Activated CD4-positive, alpha-beta T cell treated with anti-CD3 and anti-CD28 coated beads for 48 hours (primary cell): ENCODE results near the gene PBRM1.

Experiments
- DNase-seq: peaks from one replicate; pipeline ENCODE4 v3.0.0-alpha.2; 2020

Gene PBRM1

GRCh38 chr3:52524752-52525679 is 160.7 kb downstream of the PBRM1 start:
- no peak for DNase-seq

GRCh38 chr3:52524258-52524751 is 161.4 kb downstream of the PBRM1 start:
- DNase-seq, result no peak

DNA sequence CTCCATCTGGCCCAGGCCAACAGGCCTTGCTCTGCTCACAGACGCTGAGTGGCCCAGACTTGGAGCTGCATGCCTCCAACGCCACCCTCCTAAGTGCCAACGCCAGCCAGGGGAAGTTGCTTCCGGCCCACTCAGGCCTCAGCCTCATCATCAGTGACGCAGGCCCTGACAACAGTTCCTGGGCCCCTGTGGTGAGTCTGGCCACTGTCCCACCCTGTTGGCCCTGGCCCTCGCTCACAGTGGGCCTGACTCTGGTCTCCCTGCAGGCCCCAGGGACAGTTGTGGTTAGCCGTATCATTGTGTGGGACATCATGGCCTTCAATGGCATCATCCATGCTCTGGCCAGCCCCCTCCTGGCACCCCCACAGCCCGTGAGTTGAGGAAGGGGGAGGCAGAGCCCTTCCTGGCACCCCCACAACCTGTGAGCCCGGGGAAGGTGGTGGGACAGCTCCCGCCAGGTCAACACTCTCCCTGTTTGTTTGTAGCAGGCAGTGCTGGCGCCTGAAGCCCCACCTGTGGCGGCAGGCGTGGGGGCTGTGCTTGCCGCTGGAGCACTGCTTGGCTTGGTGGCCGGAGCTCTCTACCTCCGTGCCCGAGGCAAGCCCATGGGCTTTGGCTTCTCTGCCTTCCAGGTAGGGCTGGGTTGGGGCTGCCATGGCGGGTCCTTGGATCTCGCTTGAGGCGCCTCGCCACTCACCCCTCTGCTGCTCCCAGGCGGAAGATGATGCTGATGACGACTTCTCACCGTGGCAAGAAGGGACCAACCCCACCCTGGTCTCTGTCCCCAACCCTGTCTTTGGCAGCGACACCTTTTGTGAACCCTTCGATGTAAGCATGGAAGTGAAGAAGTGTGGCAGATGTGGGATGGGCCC is 162.1 kb downstream of the PBRM1 start:
- no peak for DNase-seq

DNA sequence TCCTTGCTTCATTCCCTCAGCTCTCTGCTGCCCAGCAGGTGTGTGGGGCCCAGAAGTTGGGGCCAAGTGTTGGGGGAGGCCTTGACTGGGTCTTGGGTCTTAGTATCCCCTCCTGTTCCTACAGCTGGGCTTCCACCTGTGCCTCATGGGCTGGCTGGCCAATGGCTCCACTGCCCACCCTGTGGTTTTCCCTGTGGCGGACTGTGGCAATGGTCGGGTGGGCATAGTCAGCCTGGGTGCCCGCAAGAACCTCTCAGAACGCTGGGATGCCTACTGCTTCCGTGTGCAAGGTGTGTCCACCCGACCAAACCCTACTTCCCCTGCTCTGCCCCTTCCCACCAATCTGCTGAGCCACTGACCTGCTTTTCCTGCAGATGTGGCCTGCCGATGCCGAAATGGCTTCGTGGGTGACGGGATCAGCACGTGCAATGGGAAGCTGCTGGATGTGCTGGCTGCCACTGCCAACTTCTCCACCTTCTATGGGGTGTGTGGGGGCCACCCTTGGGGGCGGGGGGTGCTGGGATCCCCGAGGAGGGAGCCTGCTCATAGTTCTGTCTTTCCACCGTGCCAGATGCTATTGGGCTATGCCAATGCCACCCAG is 163.0 kb downstream of the PBRM1 start:
- DNase-seq, result no peak

DNA sequence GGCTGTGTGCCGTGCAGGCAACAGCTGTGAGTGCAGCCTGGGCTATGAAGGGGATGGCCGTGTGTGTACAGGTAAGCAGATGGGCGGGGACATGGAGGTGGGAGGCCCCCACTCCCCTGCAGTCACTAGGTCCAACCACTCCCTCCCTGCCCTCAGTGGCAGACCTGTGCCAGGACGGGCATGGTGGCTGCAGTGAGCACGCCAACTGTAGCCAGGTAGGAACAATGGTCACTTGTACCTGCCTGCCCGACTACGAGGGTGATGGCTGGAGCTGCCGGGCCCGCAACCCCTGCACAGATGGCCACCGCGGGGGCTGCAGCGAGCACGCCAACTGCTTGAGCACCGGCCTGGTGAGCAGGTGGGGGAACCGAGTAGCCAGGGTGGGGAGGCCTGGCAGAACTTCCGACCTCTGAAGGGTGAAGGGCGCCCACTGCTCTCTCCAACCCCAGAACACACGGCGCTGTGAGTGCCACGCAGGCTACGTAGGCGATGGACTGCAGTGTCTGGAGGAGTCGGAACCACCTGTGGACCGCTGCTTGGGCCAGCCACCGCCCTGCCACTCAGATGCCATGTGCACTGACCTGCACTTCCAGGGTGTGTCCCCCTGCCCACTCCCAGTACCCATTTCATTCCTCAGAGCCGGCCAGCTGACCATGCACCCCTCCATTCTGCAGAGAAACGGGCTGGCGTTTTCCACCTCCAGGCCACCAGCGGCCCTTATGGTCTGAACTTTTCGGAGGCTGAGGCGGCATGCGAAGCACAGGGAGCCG is 163.6 kb downstream of the PBRM1 start:
- no peak for DNase-seq

DNA sequence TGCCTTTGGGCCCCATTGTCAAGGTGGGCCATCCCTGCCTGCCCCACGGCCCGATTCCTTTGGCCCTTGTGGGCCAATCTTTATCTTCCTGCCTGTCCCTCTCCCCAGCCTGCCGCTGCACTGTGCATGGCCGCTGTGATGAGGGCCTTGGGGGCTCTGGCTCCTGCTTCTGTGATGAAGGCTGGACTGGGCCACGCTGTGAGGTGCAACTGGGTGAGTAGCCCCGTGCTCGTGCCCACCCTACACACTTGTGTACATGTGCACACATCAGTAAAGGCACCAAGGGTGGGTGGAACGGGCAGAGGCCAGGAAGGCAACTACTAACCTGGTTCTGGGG is 164.3 kb downstream of the PBRM1 start:
- no peak for DNase-seq

DNA sequence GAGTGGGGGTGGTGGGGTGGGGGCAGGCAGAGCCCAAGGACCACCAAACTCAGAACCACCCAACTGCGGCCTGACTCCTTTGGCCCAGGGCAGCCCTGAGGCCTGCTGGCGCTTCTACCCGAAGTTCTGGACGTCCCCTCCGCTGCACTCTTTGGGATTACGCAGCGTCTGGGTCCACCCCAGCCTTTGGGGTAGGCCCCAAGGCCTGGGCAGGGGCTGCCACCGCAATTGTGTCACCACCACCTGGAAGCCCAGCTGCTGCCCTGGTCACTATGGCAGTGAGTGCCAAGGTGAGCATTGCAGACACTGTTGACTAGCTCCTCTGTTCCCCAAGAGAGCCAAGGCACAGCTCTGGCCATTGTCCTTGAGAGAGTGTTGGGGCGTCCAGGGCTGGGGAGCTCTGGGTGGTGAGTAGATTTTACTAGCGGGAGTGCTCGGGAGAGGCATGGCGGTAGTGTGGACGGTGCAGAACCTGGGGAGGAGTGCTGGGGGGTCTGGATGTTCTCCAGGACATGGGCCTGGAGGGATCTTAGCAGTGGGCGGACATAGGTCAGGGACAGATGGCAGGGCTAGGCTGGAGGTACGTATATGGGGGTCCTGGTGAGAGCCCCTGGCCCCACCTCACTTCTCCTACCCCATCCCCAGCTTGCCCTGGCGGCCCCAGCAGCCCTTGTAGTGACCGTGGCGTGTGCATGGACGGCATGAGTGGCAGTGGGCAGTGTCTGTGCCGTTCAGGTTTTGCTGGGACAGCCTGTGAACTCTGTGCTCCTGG is 164.8 kb downstream of the PBRM1 start:
- DNase-seq, result no peak

- no peak for DNase-seq
Observed at GRCh38 chr3:52520141-52520667, 165.5 kb downstream of the PBRM1 start.

DNA sequence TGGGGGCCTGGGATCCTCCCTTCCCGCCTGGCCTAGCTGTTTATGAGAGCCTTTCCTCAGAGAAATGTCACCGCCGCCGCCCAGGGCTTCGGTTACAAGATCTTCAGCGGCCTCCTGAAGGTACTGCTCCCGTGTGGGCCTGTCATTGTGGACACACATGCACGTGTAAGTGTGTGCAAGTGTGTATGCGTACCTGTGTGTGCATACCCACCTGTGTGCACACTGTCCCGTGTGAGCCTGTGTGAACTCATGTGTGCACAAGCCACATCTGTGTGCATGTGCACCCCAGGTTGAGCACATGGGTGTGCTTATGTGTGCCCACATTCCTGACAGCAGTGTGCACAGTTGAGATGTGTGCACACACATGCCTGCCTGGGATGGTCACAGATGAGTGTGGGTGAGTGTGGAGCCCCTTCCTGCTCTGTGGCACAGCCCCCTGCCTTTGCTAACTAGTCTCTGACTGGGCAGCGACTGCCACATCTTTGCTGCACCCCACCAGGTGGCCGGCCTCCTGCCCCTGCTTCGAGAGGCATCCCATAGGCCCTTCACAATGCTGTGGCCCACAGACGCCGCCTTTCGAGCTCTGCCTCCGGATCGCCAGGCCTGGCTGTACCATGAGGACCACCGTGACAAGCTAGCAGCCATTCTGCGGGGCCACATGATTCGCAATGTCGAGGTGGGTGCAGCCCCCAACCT is 166.1 kb downstream of the PBRM1 start:
- DNase-seq, result no peak

- peak; percentile 19 for DNase-seq
Observed at GRCh38 chr3:52518723-52519444, 166.8 kb downstream of the PBRM1 start.

- DNase-seq, result no peak
Observed at GRCh38 chr3:52517796-52518722, 167.7 kb downstream of the PBRM1 start.

DNA sequence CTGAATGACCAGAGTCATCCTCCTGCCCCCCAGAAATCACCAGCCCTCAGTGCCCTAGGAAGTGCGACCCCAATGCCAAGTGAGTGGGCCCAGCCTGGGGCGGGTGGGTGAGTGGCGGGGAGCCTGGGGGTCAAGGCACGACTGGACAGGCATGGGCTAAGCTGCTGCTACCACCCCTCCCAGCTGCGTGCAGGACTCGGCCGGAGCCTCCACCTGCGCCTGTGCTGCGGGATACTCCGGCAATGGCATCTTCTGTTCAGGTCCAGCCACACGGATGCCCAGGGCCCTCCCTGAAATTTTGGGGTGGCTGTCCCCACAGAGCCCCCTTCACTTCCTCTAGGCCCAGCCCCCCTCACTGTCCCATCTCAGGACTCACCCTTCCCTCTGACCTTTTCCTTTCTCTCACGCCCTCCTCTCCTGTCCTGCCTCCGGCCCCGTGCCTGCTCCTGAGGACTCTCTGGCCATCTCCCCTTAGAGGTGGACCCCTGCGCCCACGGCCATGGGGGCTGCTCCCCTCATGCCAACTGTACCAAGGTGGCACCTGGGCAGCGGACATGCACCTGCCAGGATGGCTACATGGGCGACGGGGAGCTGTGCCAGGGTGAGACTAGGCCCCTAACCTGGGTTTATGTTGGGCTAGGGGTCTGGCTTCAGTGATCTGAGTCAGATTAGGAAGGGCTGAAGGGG is 169.1 kb downstream of the PBRM1 start:
- DNase-seq, result no peak

DNA sequence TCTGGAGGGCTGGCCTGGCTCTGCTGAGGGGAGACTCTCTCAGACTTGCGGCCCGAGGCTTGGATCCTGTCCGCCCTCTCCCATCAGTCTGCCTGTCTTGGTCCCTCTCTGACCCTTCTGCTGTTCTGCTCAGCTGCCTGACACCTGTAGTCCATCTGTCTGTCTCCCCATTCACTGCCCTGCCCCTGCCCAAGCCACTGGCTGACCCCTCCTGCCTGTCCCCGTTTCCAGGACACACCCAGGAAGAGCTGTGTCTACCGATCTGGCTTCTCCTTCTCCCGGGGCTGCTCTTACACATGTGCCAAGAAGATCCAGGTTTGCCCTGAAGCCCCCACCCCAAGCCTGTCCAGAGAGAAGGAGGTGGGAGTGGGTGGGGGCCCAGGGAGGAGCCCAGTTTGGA is 170.5 kb downstream of the PBRM1 start:
- no peak for DNase-seq

GRCh38 chr3:52514576-52514975 is 171.1 kb downstream of the PBRM1 start:
- DNase-seq, result no peak

DNA sequence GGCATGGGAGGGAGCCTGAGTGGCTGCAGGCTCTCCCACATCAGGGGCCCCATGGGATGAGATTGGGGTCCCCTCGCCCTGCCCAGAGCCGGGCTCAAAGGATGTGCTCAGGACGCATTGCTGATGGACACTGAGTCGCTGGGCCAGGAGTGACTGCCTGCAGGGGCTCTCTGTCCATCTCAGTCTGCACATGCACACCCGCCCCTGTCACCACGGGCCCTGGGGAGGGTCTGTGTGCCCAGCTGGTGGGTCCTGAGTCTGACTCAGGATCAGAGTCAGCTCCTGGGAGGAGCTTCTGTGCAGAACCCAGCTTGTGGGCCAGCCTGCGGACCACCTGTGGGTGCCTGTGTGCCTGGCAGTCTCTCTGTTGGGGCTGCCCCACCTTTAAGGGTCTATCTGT is 172.4 kb downstream of the PBRM1 start:
- no peak for DNase-seq

GRCh38 chr3:52512727-52513126 is 173.0 kb downstream of the PBRM1 start:
- DNase-seq, result no peak

DNA sequence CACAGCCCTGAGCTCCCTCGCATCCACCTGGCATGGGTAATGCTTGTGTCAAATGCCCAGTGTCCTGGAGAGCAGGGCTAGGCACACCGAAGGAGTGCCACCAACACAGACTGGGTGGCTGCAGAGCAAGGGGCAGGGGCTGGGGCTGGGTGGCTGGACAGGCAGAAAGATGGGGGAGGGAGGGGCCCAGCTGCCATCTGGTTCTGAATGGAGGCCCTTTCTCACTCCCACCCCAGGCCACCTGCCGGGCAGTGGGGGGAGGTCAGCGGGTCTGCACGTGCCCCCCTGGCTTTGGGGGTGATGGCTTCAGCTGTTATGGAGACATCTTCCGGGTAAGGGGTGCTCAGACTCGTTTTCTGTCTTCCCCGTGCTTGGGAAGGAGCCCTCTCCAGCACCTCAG is 173.6 kb downstream of the PBRM1 start:
- DNase-seq, result no peak

- no peak for DNase-seq
Observed at GRCh38 chr3:52511509-52511908, 174.2 kb downstream of the PBRM1 start.
